Measurements from ENCODE around the gene ZBTB5. TPM values are rescaled to one million over a fixed set of nuclear protein-coding genes. Genes with fewer than 3 reads are reported as not detected.

The ZBTB5 gene
- total RNA-seq, 2 experiments from 2014 or later, result 8.0 to 9.1 TPM

GRCh38 chr9:37412431-37413151, 52.7 kb downstream of the ZBTB5 start:
- intact Hi-C loops (cut with DNase I, micrococcal nuclease), result no loop called here
- Mint-ChIP-seq H3K9me3 (ENCODE audit: low read depth) (no peaks in the 10 kb centered on the region), H3K4me1 (peaks cover 38% of the 10 kb centered on the region), H3K27me3 (no peaks in the 10 kb centered on the region), H3K27ac (no peak overlapping the region), H3K4me3 (no peak overlapping the region), H3K36me3 (ENCODE audit: low read depth) (no peaks in the 10 kb centered on the region)
- DNase-seq, result no peak
- no peak for ATAC-seq
- CTCF ChIA-PET, result interaction anchor here (0.6 to 1.7 kb wide), 2 partner anchors 39 to 73 kb away, joined by 3 to 4 read pairs; partner anchors contain the start of gene POLR1E
- POLR2A ChIA-PET, result no interaction called here

- no peak overlapping the region for H3K4me3 Mint-ChIP-seq
- ATAC-seq, result peak; percentile 74
- H3K9me3 Mint-ChIP-seq (ENCODE audit: low read depth), result no peaks in the 10 kb centered on the region
Measured at GRCh38 chr9:37410969-37411785, 54.1 kb downstream of the ZBTB5 start.

GRCh38 chr9:37410354-37410861, 54.8 kb downstream of the ZBTB5 start:
- Mint-ChIP-seq H3K27ac (peak overlapping the region; percentile 53), H3K9me3 (ENCODE audit: low read depth) (no peaks in the 10 kb centered on the region), H3K4me1 (peaks cover 37% of the 10 kb centered on the region), H3K27me3 (no peaks in the 10 kb centered on the region), H3K4me3 (no peak overlapping the region), H3K36me3 (ENCODE audit: low read depth) (no peaks in the 10 kb centered on the region)
- intact Hi-C loops (cut with DNase I, micrococcal nuclease), result no loop called here
- ChIA-PET CTCF (interaction anchor here (0.6 to 1.7 kb wide), 5 partner anchors 12 to 205 kb away, joined by 3 to 10 read pairs (median 4); partner anchors contain the start of gene GRHPR), POLR2A (no interaction called here)
- DNase-seq, result no peak
- ATAC-seq, result no peak

More at GRCh38 chr9:37410969-37411785, 54.1 kb downstream of the ZBTB5 start:
- ChIA-PET CTCF (interaction anchor here (0.8 to 1.7 kb wide), 7 partner anchors 9 to 291 kb away, joined by 3 to 10 read pairs (median 3); partner anchors contain the start of genes GRHPR and ZCCHC7), POLR2A (no interaction called here)
- H3K36me3 Mint-ChIP-seq (ENCODE audit: low read depth), result no peaks in the 10 kb centered on the region
- intact Hi-C loops (cut with DNase I, micrococcal nuclease), result loop anchor here in 1 of 2 experiments (1.0 kb wide), 1 partner anchor 11 kb away; the partner anchor contains the start of gene GRHPR
- H3K27me3 Mint-ChIP-seq, result no peaks in the 10 kb centered on the region
- peak overlapping the region; percentile 58 for H3K27ac Mint-ChIP-seq
- H3K4me1 Mint-ChIP-seq, result peaks cover 38% of the 10 kb centered on the region
- DNase-seq, result peak; percentile 72

GRCh38 chr9:37408933-37409710, 56.1 kb downstream of the ZBTB5 start:
- POLR2A ChIA-PET, result interaction anchor here (0.6 kb wide), 1 partner anchor 41 kb away, joined by 4 read pairs; no protein-coding TSS in a partner anchor
- intact Hi-C loops (cut with DNase I, micrococcal nuclease), result loop anchor here (2.0 to 10.0 kb wide), 2 partner anchors 480 to 534 kb away; no protein-coding TSS in a partner anchor
- H3K27ac Mint-ChIP-seq, result no peak overlapping the region

GRCh38 chr9:37407468-37407867, 57.8 kb downstream of the ZBTB5 start:
- no peak for DNase-seq
- no peaks in the 10 kb centered on the region for H3K27me3 Mint-ChIP-seq
- POLR2A ChIA-PET, result no interaction called here
- no peak for ATAC-seq
- no peak overlapping the region for H3K27ac Mint-ChIP-seq
- H3K9me3 Mint-ChIP-seq (ENCODE audit: low read depth), result no peaks in the 10 kb centered on the region
- intact Hi-C loops (cut with DNase I, micrococcal nuclease), result loop anchor here in 1 of 2 experiments (10.0 kb wide), 1 partner anchor 533 kb away; no protein-coding TSS in a partner anchor
- peaks cover 35% of the 10 kb centered on the region for H3K4me1 Mint-ChIP-seq
- H3K36me3 Mint-ChIP-seq (ENCODE audit: low read depth), result no peaks in the 10 kb centered on the region
- CTCF ChIA-PET, result interaction anchor here (1.0 to 1.9 kb wide), 3 partner anchors 8 to 423 kb away, joined by 3 to 6 read pairs (median 3); no protein-coding TSS in a partner anchor
- H3K4me3 Mint-ChIP-seq, result no peak overlapping the region

More at GRCh38 chr9:37408933-37409710, 56.1 kb downstream of the ZBTB5 start:
- Mint-ChIP-seq H3K36me3 (ENCODE audit: low read depth) (no peaks in the 10 kb centered on the region), H3K4me1 (peaks cover 31% of the 10 kb centered on the region), H3K27me3 (no peaks in the 10 kb centered on the region), H3K9me3 (ENCODE audit: low read depth) (no peaks in the 10 kb centered on the region), H3K4me3 (no peak overlapping the region)
- ATAC-seq, result peak; percentile 82
- CTCF ChIA-PET, result no interaction called here
- DNase-seq, result peak; percentile 86

GRCh38 chr9:37406603-37407401, 58.4 kb downstream of the ZBTB5 start:
- no peaks in the 10 kb centered on the region for H3K36me3 Mint-ChIP-seq (ENCODE audit: low read depth)
- no peak overlapping the region for H3K27ac Mint-ChIP-seq
- no peaks in the 10 kb centered on the region for H3K27me3 Mint-ChIP-seq
- ATAC-seq (no peak), DNase-seq (no peak)
- ChIA-PET CTCF (interaction anchor here (0.6 to 1.9 kb wide), 4 partner anchors 8 to 423 kb away, joined by 3 to 6 read pairs (median 3); no protein-coding TSS in a partner anchor), POLR2A (no interaction called here)
- no peak overlapping the region for H3K4me3 Mint-ChIP-seq
- peaks cover 30% of the 10 kb centered on the region for H3K4me1 Mint-ChIP-seq
- intact Hi-C loops (cut with DNase I, micrococcal nuclease), result loop anchor here in 1 of 2 experiments (10.0 kb wide), 1 partner anchor 532 kb away; no protein-coding TSS in a partner anchor
- H3K9me3 Mint-ChIP-seq (ENCODE audit: low read depth), result no peaks in the 10 kb centered on the region

- no peaks in the 10 kb centered on the region for H3K36me3 Mint-ChIP-seq (ENCODE audit: low read depth)
- ATAC-seq, result no peak
- ChIA-PET POLR2A (no interaction called here), CTCF (interaction anchor here (1.4 to 1.5 kb wide), 2 partner anchors 9 to 10 kb away, joined by 4 to 6 read pairs; no protein-coding TSS in a partner anchor)
- H3K4me3 Mint-ChIP-seq, result no peak overlapping the region
- H3K4me1 Mint-ChIP-seq, result peaks cover 21% of the 10 kb centered on the region
- DNase-seq, result no peak
- H3K27ac Mint-ChIP-seq, result no peak overlapping the region
- no peaks in the 10 kb centered on the region for H3K27me3 Mint-ChIP-seq
- H3K9me3 Mint-ChIP-seq (ENCODE audit: low read depth), result no peaks in the 10 kb centered on the region
- intact Hi-C loops (cut with DNase I, micrococcal nuclease), result loop anchor here in 1 of 2 experiments (10.0 kb wide), 1 partner anchor 531 kb away; no protein-coding TSS in a partner anchor
Measured at GRCh38 chr9:37405764-37406380, 59.4 kb downstream of the ZBTB5 start.

GRCh38 chr9:37405350-37405749, 59.9 kb downstream of the ZBTB5 start:
- H3K27me3 Mint-ChIP-seq, result no peaks in the 10 kb centered on the region
- CTCF ChIA-PET, result interaction anchor here (1.5 kb wide), 1 partner anchor 10 kb away, joined by 4 read pairs; no protein-coding TSS in a partner anchor
- no peak for DNase-seq
- H3K4me1 Mint-ChIP-seq, result peaks cover 17% of the 10 kb centered on the region
- H3K27ac Mint-ChIP-seq, result no peak overlapping the region
- no peak overlapping the region for H3K4me3 Mint-ChIP-seq
- H3K9me3 Mint-ChIP-seq (ENCODE audit: low read depth), result no peaks in the 10 kb centered on the region
- POLR2A ChIA-PET, result no interaction called here
- no peak for ATAC-seq
- no peaks in the 10 kb centered on the region for H3K36me3 Mint-ChIP-seq (ENCODE audit: low read depth)
- intact Hi-C loops (cut with DNase I, micrococcal nuclease), result loop anchor here in 1 of 2 experiments (10.0 kb wide), 1 partner anchor 531 kb away; no protein-coding TSS in a partner anchor

- H3K27me3 Mint-ChIP-seq, result no peaks in the 10 kb centered on the region
- intact Hi-C loops (cut with DNase I, micrococcal nuclease), result loop anchor here in 1 of 2 experiments (10.0 kb wide), 1 partner anchor 530 kb away; no protein-coding TSS in a partner anchor
- H3K36me3 Mint-ChIP-seq (ENCODE audit: low read depth), result no peaks in the 10 kb centered on the region
- ChIA-PET CTCF (interaction anchor here (1.5 kb wide), 1 partner anchor 11 kb away, joined by 4 read pairs; no protein-coding TSS in a partner anchor), POLR2A (no interaction called here)
- H3K4me3 Mint-ChIP-seq, result no peak overlapping the region
- no peaks in the 10 kb centered on the region for H3K9me3 Mint-ChIP-seq (ENCODE audit: low read depth)
- peaks cover 13% of the 10 kb centered on the region for H3K4me1 Mint-ChIP-seq
- ATAC-seq (no peak), DNase-seq (no peak)
- H3K27ac Mint-ChIP-seq, result no peak overlapping the region
Measured at GRCh38 chr9:37404590-37404989, 60.7 kb downstream of the ZBTB5 start.
